AG09309 (cell line): Measurements from ENCODE around the gene CAMKK2.
"Not testable (repeated sequence)": the region's sequence is repeated elsewhere in the genome, so short reads cannot be mapped to it uniquely, and the experiment has no call there.

Experiments used
- DNase-seq: peaks from one replicate; pipeline ENCODE4 v3.0.0-alpha.2; 2010; ENCODE audit warnings: low read depth
- H3K4me3 ChIP-seq: 2 replicates; pipeline ENCODE4 v1.5.1; 2011; ENCODE audit warnings: mild to moderate bottlenecking, low read depth, low read length, moderate library complexity; ENCODE audit not compliant: control insufficient read depth
- TF ChIP-seq, protein P1 (sequence below): IDR thresholded peaks from 2 replicates; pipeline ENCODE4 v1.5.1; 2011; ENCODE audit warnings: mild to moderate bottlenecking, low read depth, low read length, inconsistent platforms; ENCODE audit not compliant: insufficient read depth, control insufficient read depth; ENCODE audit errors: missing control alignments

Gene CAMKK2

DNA sequence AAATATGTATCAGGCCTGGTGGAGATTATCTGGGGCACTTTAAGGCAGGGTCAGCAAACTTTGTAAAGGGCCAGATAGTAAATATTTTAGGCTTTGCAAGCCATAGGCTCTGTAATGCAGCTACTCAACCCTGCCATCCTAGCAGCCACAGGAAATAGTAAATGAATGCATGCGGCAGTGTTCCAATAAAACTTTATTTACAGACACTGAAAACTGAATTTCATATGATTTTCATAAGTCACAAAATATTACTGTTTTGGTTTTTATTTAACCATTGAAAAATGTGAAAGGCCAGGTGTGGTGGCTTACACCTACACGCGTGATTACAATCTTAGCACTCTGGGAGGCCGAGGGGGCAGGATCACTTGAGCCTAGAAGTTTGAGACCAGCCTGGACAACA lies 3.2 kb upstream of the CAMKK2 start:
- DNase-seq = no peak

DNA sequence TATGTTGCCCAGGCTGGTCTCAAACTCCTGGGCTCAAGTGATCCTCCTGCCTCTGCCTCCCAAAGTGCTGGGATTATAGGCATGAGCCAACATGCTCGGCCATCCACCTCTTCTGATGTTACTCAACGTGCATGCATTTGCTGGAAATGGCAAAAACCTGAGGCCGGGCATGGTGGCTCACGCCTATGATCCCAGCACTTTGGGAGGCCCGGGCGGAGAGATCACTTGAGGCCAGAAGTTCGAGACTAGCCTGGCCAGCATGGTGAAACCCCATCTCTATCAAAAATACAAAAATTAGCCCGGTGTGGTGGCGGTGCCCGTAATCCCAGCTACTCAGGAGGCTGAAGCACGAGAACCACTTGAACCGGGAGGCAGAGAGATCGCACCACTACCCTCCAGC lies 1.9 kb upstream of the CAMKK2 start:
- not testable (repeated sequence) for DNase-seq, H3K4me3 ChIP-seq

More for the DNA sequence above, 3.2 kb upstream of the CAMKK2 start:
- no peak overlapping the region for H3K4me3 ChIP-seq
- TF ChIP-seq, protein P1, sequence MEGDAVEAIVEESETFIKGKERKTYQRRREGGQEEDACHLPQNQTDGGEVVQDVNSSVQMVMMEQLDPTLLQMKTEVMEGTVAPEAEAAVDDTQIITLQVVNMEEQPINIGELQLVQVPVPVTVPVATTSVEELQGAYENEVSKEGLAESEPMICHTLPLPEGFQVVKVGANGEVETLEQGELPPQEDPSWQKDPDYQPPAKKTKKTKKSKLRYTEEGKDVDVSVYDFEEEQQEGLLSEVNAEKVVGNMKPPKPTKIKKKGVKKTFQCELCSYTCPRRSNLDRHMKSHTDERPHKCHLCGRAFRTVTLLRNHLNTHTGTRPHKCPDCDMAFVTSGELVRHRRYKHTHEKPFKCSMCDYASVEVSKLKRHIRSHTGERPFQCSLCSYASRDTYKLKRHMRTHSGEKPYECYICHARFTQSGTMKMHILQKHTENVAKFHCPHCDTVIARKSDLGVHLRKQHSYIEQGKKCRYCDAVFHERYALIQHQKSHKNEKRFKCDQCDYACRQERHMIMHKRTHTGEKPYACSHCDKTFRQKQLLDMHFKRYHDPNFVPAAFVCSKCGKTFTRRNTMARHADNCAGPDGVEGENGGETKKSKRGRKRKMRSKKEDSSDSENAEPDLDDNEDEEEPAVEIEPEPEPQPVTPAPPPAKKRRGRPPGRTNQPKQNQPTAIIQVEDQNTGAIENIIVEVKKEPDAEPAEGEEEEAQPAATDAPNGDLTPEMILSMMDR = no peak

DNA sequence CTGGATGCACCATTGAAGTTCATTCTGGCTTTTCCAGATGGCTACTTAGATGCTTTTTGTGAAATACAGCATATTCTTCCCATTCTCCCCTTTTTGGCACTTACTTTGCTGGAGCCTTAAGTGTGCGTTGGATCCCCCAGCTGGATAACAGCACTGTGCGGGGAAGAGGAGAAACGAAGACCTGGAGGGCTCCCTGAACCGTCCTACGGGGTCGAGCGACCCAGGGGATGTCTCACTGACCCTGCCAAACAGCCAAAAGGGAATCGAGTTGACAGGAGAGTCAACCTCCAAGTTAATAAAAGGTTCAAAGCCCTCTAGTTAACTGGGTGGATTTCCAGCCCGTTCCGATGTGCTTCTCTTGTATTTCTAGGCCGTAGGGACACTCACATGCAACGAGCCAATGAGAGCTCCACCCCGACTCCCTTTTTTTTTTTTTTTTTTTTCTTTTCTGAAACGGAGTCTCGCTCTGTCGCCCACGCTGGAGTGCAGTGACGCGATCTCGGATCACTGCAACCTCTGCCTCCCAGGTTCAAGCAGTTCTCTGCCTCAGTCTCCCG lies 1.0 kb upstream of the CAMKK2 start:
- TF ChIP-seq, protein P1 = no peak
- peak; percentile 7 for DNase-seq

DNA sequence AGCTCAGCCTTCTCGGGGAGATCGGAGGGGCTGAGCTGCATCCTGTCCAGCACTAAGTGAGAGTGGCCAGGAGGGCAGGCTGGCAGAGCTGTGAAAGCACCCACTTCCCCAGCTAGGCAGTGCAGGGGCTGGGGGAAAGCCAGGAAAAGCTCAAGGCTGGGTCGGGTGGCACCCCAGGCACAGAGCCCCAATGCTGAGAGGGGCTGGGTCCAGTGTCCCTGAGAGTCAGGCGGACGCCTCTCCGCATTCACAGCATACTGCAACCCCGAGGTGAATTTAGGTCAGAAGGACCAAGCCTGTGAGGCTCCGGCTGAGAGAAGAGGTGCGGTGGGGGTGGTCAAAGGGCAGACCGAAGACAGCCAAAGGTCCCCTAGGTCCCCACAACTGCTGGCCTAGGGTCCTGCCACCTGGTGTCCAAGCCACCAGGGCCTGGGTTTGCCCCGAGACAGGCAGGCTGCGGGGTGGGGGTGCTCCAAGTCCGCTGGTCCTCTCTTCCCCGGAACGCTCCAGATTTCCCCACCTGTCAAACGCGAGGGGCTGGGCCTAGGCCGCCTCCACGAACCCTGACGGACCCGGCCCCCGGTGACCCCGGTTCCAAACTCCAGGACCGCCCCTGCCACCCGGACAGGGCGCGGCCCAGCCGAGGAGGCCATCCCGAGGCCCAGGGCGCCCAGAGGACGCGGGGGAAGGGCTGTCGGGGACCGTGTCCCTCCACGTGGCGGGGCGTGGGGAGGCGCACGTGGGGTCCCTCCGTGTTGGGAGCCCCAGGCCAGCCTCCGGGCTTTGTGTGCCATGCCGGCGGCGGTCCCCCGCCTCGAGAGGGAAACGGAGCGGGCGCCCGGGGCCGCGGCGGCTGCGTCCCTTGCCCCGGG lies 527 bp downstream of the CAMKK2 start:
- no peak for DNase-seq

More for the DNA sequence above, 1.0 kb upstream of the CAMKK2 start:
- H3K4me3 ChIP-seq = peak overlapping the region; percentile 77

DNA sequence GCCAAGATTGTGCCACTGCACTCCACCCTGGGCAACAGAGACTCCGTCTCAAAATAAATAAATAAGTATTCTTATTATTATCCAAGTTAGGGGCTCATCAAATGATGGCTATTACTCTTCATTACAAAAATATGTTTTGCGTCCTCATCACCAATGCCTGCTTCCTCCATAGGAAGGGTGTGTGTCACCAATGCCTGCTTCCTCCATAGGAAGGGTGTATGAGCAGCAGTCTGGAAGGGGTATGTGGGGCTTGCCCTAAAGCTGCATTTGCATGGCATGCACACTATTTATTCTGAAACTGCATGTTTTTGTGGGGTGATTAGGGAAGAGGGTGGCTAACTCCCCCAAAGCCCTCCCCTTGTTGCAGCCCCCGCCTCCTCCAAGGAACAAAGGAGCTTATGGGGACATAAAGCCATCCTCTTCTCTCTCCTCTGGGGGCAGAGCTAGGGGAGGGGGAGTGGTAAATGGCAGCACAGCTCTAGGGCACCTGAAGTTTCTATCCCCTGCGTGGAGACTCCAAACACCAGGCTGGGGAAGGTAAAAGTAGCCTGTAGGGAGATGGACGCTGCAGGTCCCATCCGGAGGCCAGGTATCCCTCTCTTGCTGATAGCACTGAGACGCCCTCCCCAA lies 1.3 kb downstream of the CAMKK2 start:
- no peak for DNase-seq
- TF ChIP-seq, protein P1 = no peak
- H3K4me3 ChIP-seq = peak overlapping the region; percentile 47

More for the DNA sequence above, 527 bp downstream of the CAMKK2 start:
- TF ChIP-seq, protein P1 = no peak
- H3K4me3 ChIP-seq = peak overlapping the region; percentile 47

- H3K4me3 ChIP-seq = no peak overlapping the region
- DNase-seq = no peak
- TF ChIP-seq, protein P1 = no peak
Observed at GRCh38 chr12:121294151-121294889, 2.2 kb downstream of the CAMKK2 start.
